ENCODE results near the gene TSPAN16. TPM values are rescaled to one million over a fixed set of nuclear protein-coding genes. Genes with fewer than 3 reads are reported as not detected.
A peak's percentile ranks its signal among the peaks of the same experiment; 100 is the strongest.
"Not testable (repeated sequence)": the region's sequence is repeated elsewhere in the genome, so short reads cannot be mapped to it uniquely, and the experiment has no call there.

TSPAN16 gene
- total RNA-seq, 1 donor from 2014 or later: not detected

- Mint-ChIP-seq H3K36me3 (ENCODE audit: unreplicated experiment) (peaks cover 6% of the 10 kb centered on the region), H3K4me3 (ENCODE audit: unreplicated experiment) (no peak overlapping the region), H3K27me3 (ENCODE audit: unreplicated experiment) (peaks cover 5% of the 10 kb centered on the region), H3K27ac (ENCODE audit: unreplicated experiment) (no peak overlapping the region), H3K9me3 (ENCODE audit: unreplicated experiment) (peaks cover 4% of the 10 kb centered on the region), H3K4me1 (ENCODE audit: low read depth, unreplicated experiment) (peaks cover 1% of the 10 kb centered on the region)
- no peak for TF ChIP-seq CTCF (IDR thresholded peaks at IDR 0.05; ENCODE audit: partially characterized antibody, unreplicated experiment)
- no peak for DNase-seq
Measured at GRCh38 chr19:11300811-11301120, 4.8 kb downstream of the TSPAN16 start.

GRCh38 chr19:11304936-11305335 is 9.0 kb downstream of the TSPAN16 start:
- peaks cover 6% of the 10 kb centered on the region for H3K36me3 Mint-ChIP-seq (ENCODE audit: unreplicated experiment)
- peaks cover 4% of the 10 kb centered on the region for H3K27me3 Mint-ChIP-seq (ENCODE audit: unreplicated experiment)
- TF ChIP-seq CTCF (IDR thresholded peaks at IDR 0.05; ENCODE audit: partially characterized antibody, unreplicated experiment): no peak

GRCh38 chr19:11306337-11306736 is 10.4 kb downstream of the TSPAN16 start:
- DNase-seq: no peak
- H3K4me1 Mint-ChIP-seq (ENCODE audit: low read depth, unreplicated experiment): peaks cover 1% of the 10 kb centered on the region
- no peaks in the 10 kb centered on the region for H3K36me3 Mint-ChIP-seq (ENCODE audit: unreplicated experiment)
- H3K27ac Mint-ChIP-seq (ENCODE audit: unreplicated experiment): no peak overlapping the region
- peaks cover 3% of the 10 kb centered on the region for H3K27me3 Mint-ChIP-seq (ENCODE audit: unreplicated experiment)
- H3K4me3 Mint-ChIP-seq (ENCODE audit: unreplicated experiment): no peak overlapping the region
- TF ChIP-seq CTCF (IDR thresholded peaks at IDR 0.05; ENCODE audit: partially characterized antibody, unreplicated experiment): no peak
- peaks cover 2% of the 10 kb centered on the region for H3K9me3 Mint-ChIP-seq (ENCODE audit: unreplicated experiment)

More at GRCh38 chr19:11304936-11305335, 9.0 kb downstream of the TSPAN16 start:
- Mint-ChIP-seq H3K27ac (ENCODE audit: unreplicated experiment) (peak overlapping the region; percentile 22), H3K4me3 (ENCODE audit: unreplicated experiment) (no peak overlapping the region), H3K9me3 (ENCODE audit: unreplicated experiment) (peaks cover 4% of the 10 kb centered on the region), H3K4me1 (ENCODE audit: low read depth, unreplicated experiment) (peaks cover 1% of the 10 kb centered on the region)
- no peak for DNase-seq

GRCh38 chr19:11320278-11320995 is 24.5 kb downstream of the TSPAN16 start:
- H3K9me3 Mint-ChIP-seq (ENCODE audit: unreplicated experiment); H3K36me3 Mint-ChIP-seq (ENCODE audit: unreplicated experiment); H3K4me3 Mint-ChIP-seq (ENCODE audit: unreplicated experiment); H3K27ac Mint-ChIP-seq (ENCODE audit: unreplicated experiment); DNase-seq; H3K4me1 Mint-ChIP-seq (ENCODE audit: low read depth, unreplicated experiment); H3K27me3 Mint-ChIP-seq (ENCODE audit: unreplicated experiment): not testable (repeated sequence)

GRCh38 chr19:11321191-11322126 is 25.5 kb downstream of the TSPAN16 start:
- H3K4me3 Mint-ChIP-seq (ENCODE audit: unreplicated experiment): no peak overlapping the region
- H3K4me1 Mint-ChIP-seq (ENCODE audit: low read depth, unreplicated experiment): peaks cover 9% of the 10 kb centered on the region
- no peak overlapping the region for H3K27ac Mint-ChIP-seq (ENCODE audit: unreplicated experiment)
- H3K27me3 Mint-ChIP-seq (ENCODE audit: unreplicated experiment): peaks cover 7% of the 10 kb centered on the region
- no peaks in the 10 kb centered on the region for H3K36me3 Mint-ChIP-seq (ENCODE audit: unreplicated experiment)
- TF ChIP-seq CTCF (IDR thresholded peaks at IDR 0.05; ENCODE audit: partially characterized antibody, unreplicated experiment): no peak
- H3K9me3 Mint-ChIP-seq (ENCODE audit: unreplicated experiment): peaks cover 3% of the 10 kb centered on the region
- no peak for DNase-seq
